Fibroblast of the aortic adventitia (primary cell): ENCODE results near the gene NRG3. TPM values are rescaled to one million over a fixed set of nuclear protein-coding genes. Genes with fewer than 3 reads are reported as not detected.

Source experiments
- DNase-seq: peaks from one replicate; pipeline ENCODE4 v3.0.0-alpha.2; 2010; ENCODE audit warnings: low read depth
- H3K4me3 ChIP-seq: 2 replicates; pipeline ENCODE4 v1.5.1; 2011; ENCODE audit warnings: low read depth, mild to moderate bottlenecking, control low read depth, low read length, moderate library complexity
- total RNA-seq: library from RNA; depleted of rRNA; stranded (reverse); fragments of >200 nt; gene quantifications from 2 replicates; pipeline ENCODE4 v1.2.3, GENCODE V29; 2012; ENCODE audit warnings: low replicate concordance
- TF ChIP-seq, protein P1 (sequence below): IDR thresholded peaks from 2 replicates; pipeline ENCODE4 v1.5.1; 2011; ENCODE audit warnings: mild to moderate bottlenecking, low read length, control low read depth, inconsistent platforms; ENCODE audit not compliant: insufficient read depth

The NRG3 gene
- total RNA-seq, 1 donor: not detected

GRCh38 chr10:81877596-81877995 lies 2.6 kb downstream of the NRG3 start:
- no peak for DNase-seq
- TF ChIP-seq, protein P1, sequence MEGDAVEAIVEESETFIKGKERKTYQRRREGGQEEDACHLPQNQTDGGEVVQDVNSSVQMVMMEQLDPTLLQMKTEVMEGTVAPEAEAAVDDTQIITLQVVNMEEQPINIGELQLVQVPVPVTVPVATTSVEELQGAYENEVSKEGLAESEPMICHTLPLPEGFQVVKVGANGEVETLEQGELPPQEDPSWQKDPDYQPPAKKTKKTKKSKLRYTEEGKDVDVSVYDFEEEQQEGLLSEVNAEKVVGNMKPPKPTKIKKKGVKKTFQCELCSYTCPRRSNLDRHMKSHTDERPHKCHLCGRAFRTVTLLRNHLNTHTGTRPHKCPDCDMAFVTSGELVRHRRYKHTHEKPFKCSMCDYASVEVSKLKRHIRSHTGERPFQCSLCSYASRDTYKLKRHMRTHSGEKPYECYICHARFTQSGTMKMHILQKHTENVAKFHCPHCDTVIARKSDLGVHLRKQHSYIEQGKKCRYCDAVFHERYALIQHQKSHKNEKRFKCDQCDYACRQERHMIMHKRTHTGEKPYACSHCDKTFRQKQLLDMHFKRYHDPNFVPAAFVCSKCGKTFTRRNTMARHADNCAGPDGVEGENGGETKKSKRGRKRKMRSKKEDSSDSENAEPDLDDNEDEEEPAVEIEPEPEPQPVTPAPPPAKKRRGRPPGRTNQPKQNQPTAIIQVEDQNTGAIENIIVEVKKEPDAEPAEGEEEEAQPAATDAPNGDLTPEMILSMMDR: no peak

GRCh38 chr10:81882011-81882410 lies 7.0 kb downstream of the NRG3 start:
- TF ChIP-seq, protein P1: no peak
- no peak overlapping the region for H3K4me3 ChIP-seq
- DNase-seq: no peak

More at GRCh38 chr10:81877596-81877995, 2.6 kb downstream of the NRG3 start:
- H3K4me3 ChIP-seq: no peak overlapping the region

DNA sequence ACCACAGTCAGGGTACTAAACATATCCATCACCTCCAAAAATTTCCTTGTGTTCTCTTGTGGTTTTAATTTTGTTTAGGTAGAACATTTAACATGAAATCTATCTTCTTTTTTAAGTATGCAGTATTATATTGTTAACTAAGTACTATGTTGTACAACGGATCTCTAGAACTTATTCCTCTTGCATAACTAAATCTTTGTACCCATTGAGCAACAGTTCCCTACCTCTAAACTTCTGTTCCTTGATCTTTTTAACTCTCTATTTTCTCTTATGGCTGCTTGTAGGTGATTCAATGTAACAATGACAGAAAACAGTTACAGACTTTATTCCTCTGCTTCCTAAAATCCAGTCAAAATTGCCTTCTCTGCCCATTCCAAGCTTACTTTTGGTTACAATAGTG lies 9.9 kb downstream of the NRG3 start:
- H3K4me3 ChIP-seq: no peak overlapping the region
- no peak for DNase-seq
- TF ChIP-seq, protein P1: no peak

GRCh38 chr10:81885491-81885890 lies 10.5 kb downstream of the NRG3 start:
- TF ChIP-seq, protein P1: no peak
- no peak for DNase-seq

DNA sequence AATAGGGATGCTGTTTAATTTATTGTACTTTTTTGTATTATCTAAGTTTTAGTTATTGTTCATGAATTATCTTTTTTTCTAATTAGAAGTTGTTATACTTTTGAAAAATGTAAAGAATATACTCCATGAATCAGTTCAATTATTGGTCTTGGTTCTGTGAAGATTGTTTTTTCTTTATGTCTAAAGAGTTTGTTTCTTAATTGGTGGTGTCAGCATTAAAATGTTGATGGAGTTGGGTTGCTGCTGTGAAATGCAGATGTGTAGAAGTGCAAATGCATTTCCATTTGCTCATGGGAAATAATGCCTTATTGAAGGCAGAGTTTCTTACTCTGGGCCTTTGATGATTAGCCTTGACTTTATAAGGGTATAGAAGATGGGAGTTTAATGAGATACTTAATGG lies 11.9 kb downstream of the NRG3 start:
- no peak for DNase-seq
- no peak overlapping the region for H3K4me3 ChIP-seq
- TF ChIP-seq, protein P1: no peak

More at GRCh38 chr10:81885491-81885890, 10.5 kb downstream of the NRG3 start:
- H3K4me3 ChIP-seq: no peak overlapping the region

GRCh38 chr10:81889181-81889769 lies 14.3 kb downstream of the NRG3 start:
- H3K4me3 ChIP-seq: no peak overlapping the region
- no peak for DNase-seq
- TF ChIP-seq, protein P1: no peak

DNA sequence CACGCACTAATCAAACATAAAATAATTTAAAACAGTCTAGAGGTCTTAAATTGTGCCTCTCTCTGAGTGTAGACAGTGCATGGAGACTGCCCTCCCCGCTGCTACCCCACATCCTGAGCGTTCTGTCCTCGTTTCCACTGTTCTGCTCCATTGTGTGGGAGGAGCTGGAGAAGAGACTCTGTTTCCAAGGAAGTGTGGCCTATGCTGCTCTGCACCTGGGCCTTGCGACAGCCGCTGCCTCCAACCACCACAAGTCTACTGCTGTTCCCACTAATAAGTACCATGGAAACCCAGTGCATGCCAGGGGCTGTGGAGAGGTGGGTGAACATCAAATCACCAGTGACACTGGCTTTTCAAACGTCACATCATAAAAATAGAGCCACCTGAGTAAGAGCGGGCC lies 19.6 kb downstream of the NRG3 start:
- H3K4me3 ChIP-seq: no peak overlapping the region
- TF ChIP-seq, protein P1: no peak
- DNase-seq: no peak
